ENCODE measurements around the gene SNTG2. TPM values are rescaled to one million over a fixed set of nuclear protein-coding genes. Genes with fewer than 3 reads are reported as not detected.

SNTG2 gene
- total and polyA plus RNA-seq, 2 donors (not counting 3 experiments of a cell fraction or from before 2014, with no cell fraction given) = not detected

DNA sequence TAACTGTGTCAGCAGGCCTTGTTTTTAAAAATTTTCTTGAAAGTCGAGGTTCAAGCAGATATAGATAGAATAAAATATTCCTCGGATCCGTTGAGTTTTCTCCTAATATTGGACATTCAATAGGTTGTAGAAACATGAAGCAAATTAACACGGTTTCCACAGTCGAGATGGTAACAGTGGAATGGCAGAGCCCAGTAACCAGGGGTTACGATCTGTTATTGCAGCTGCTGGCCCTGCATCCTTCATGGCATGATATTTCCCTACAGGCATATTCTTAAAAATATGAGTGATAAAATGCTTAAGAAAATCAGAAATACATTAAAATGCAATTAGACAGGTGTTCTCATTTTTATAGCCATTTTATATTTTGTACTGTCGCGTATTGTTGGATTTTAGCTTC is 117.6 kb downstream of the SNTG2 start:
- Histone ChIP-seq H3K4me1 (ENCODE audit: control insufficient read depth, extremely low read depth, insufficient read depth, low read length) (no peaks in the 10 kb centered on the region), H2AFZ (ENCODE audit: low read depth, low read length) (no peak overlapping the region), H3K9me1 (replicated peaks; ENCODE audit: control insufficient read depth, extremely low read depth, insufficient read depth, low read length) (no peaks in the 10 kb centered on the region), H3K79me2 (ENCODE audit: control insufficient read depth, insufficient read depth, low read length) (no peaks in the 10 kb centered on the region), H4K20me1 (replicated peaks; ENCODE audit: control insufficient read depth, extremely low read depth, insufficient read depth, low read length) (no peaks in the 10 kb centered on the region), H3K9me3 (replicated peaks; ENCODE audit: control insufficient read depth, insufficient read depth, low read length) (peaks cover 5% of the 10 kb centered on the region), H3K36me3 (ENCODE audit: control insufficient read depth in 2 of 2, extremely low read depth in 1 of 2, insufficient read depth in 2 of 2, low read length in 2 of 2) (no peaks in the 10 kb centered on the region), H3K4me3 (replicated peaks in 1 of 3; ENCODE audit: insufficient read depth in 1 of 3, low read depth in 1 of 3, low read length in 3 of 3) (no peak overlapping the region), H3K27me3 (ENCODE audit: control insufficient read depth in 2 of 2, insufficient read depth in 2 of 2, low read length in 2 of 2) (no peaks in the 10 kb centered on the region), H3K9ac (replicated peaks; ENCODE audit: extremely low read depth, insufficient read depth, low read length) (no peak overlapping the region), H3K27ac (ENCODE audit: insufficient read depth, low read depth, low read length) (no peak overlapping the region), H3K4me2 (ENCODE audit: insufficient read depth, low read length) (no peak overlapping the region)
- dilution Hi-C loops (cut with MboI; ENCODE audit: extremely low pct_ligation_motif_present, low sequenced_read_pairs) = no loop called here
- DNase-seq (ENCODE audit: low read depth, low spot score) (no peak), FAIRE-seq (no peak)
- TF ChIP-seq EZH2 (IDR thresholded peaks at IDR 0.05; ENCODE audit: borderline replicate concordance, low read depth, low read length, severe bottlenecking) (no peak), MYC (IDR thresholded peaks at IDR 0.05; ENCODE audit: low read depth, low read length) (no peak), POLR2AphosphoS5 (IDR thresholded peaks at IDR 0.05; ENCODE audit: insufficient read depth, low read depth, low read length) (no peak), GATA2 (IDR thresholded peaks at IDR 0.05; ENCODE audit: insufficient read depth, insufficient read length, low read depth, low read length) (no peak), POLR2A (IDR thresholded peaks at IDR 0.05; ENCODE audit: low read depth, low read length) (no peak), FOS (IDR thresholded peaks at IDR 0.05; ENCODE audit: borderline replicate concordance, insufficient read depth, low read length) (no peak), JUN (IDR thresholded peaks at IDR 0.05; ENCODE audit: borderline replicate concordance, insufficient read depth, insufficient read length, low read depth) (no peak)
- TF ChIP-seq, protein P1, sequence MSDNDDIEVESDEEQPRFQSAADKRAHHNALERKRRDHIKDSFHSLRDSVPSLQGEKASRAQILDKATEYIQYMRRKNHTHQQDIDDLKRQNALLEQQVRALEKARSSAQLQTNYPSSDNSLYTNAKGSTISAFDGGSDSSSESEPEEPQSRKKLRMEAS (IDR thresholded peaks at IDR 0.05; ENCODE audit: insufficient read depth, insufficient read length) = no peak
- TF ChIP-seq, protein P2, sequence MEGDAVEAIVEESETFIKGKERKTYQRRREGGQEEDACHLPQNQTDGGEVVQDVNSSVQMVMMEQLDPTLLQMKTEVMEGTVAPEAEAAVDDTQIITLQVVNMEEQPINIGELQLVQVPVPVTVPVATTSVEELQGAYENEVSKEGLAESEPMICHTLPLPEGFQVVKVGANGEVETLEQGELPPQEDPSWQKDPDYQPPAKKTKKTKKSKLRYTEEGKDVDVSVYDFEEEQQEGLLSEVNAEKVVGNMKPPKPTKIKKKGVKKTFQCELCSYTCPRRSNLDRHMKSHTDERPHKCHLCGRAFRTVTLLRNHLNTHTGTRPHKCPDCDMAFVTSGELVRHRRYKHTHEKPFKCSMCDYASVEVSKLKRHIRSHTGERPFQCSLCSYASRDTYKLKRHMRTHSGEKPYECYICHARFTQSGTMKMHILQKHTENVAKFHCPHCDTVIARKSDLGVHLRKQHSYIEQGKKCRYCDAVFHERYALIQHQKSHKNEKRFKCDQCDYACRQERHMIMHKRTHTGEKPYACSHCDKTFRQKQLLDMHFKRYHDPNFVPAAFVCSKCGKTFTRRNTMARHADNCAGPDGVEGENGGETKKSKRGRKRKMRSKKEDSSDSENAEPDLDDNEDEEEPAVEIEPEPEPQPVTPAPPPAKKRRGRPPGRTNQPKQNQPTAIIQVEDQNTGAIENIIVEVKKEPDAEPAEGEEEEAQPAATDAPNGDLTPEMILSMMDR (IDR thresholded peaks at IDR 0.05; ENCODE audit: extremely low read depth in 1 of 2, insufficient read depth in 1 of 2, low read depth in 1 of 2, low read length in 2 of 2) = no peak
- ChIA-PET POLR2A (no interaction called here), CTCF (interaction anchor here (0.9 kb wide), 1 partner anchor 10 kb away, joined by 3 read pairs; no protein-coding TSS in a partner anchor)
- BruUV-seq (replicated peaks) = no TSS peak
- intact Hi-C loops (cut with micrococcal nuclease) = no loop called here
